Measurements from ENCODE around the gene TUBGCP3.
"Not testable (repeated sequence)": the region's sequence is repeated elsewhere in the genome, so short reads cannot be mapped to it uniquely, and the experiment has no call there.

The TUBGCP3 gene

GRCh38 chr13:112510002-112510780 is 77.8 kb downstream of the TUBGCP3 start:
- no peak overlapping the region for H3K4me3 ChIP-seq (ENCODE audit: low read depth, low read length)
- TF ChIP-seq CTCF (IDR thresholded peaks at IDR 0.05; ENCODE audit: low read depth, low read length) = peak; percentile 51

- TF ChIP-seq CTCF (IDR thresholded peaks at IDR 0.05; ENCODE audit: low read depth, low read length) = no peak
- no peak overlapping the region for H3K4me3 ChIP-seq (ENCODE audit: low read depth, low read length)
These were observed 78.8 kb downstream of the TUBGCP3 start for GRCh38 chr13:112509190-112509589.

GRCh38 chr13:112506046-112506445 is 81.9 kb downstream of the TUBGCP3 start:
- no peak for TF ChIP-seq CTCF (IDR thresholded peaks at IDR 0.05; ENCODE audit: low read depth, low read length)
- H3K4me3 ChIP-seq (ENCODE audit: low read depth, low read length) = no peak overlapping the region

- no peak overlapping the region for H3K4me3 ChIP-seq (ENCODE audit: low read depth, low read length)
- TF ChIP-seq CTCF (IDR thresholded peaks at IDR 0.05; ENCODE audit: low read depth, low read length) = no peak
These were observed 91.8 kb downstream of the TUBGCP3 start for GRCh38 chr13:112496166-112496565.

- TF ChIP-seq CTCF (IDR thresholded peaks at IDR 0.05; ENCODE audit: low read depth, low read length) = no peak
- no peak overlapping the region for H3K4me3 ChIP-seq (ENCODE audit: low read depth, low read length)
These were observed 92.5 kb downstream of the TUBGCP3 start for GRCh38 chr13:112495465-112495864.

GRCh38 chr13:112489199-112489598 is 98.8 kb downstream of the TUBGCP3 start:
- TF ChIP-seq CTCF (IDR thresholded peaks at IDR 0.05; ENCODE audit: low read depth, low read length) = no peak
- no peak overlapping the region for H3K4me3 ChIP-seq (ENCODE audit: low read depth, low read length)

- H3K4me3 ChIP-seq (ENCODE audit: low read depth, low read length) = not testable (repeated sequence)
These were observed 99.5 kb downstream of the TUBGCP3 start for GRCh38 chr13:112488343-112489050.

Data from WI38 (cell line).